Measurements from ENCODE around the gene RELN.

GRCh38 chr7:103632005-103632639 is 357.3 kb downstream of the RELN start:
- TF ChIP-seq CTCF (conservative IDR thresholded peaks at IDR 0.05; ENCODE audit: low read depth, low read length) (no peak), EZH2 (IDR thresholded peaks at IDR 0.05; ENCODE audit: low read length, unreplicated experiment) (no peak)
